GM19463 (cell line): ENCODE measurements around the gene DKK2.

Experiments
- ATAC-seq: cut with Tn5 transposase; IDR thresholded peaks from one replicate; pipeline ENCODE4 v1.9.1; 2021; ENCODE audit warnings: mild to moderate bottlenecking, moderate library complexity; ENCODE audit not compliant: unreplicated experiment

DKK2 gene, protein sequence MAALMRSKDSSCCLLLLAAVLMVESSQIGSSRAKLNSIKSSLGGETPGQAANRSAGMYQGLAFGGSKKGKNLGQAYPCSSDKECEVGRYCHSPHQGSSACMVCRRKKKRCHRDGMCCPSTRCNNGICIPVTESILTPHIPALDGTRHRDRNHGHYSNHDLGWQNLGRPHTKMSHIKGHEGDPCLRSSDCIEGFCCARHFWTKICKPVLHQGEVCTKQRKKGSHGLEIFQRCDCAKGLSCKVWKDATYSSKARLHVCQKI

DNA sequence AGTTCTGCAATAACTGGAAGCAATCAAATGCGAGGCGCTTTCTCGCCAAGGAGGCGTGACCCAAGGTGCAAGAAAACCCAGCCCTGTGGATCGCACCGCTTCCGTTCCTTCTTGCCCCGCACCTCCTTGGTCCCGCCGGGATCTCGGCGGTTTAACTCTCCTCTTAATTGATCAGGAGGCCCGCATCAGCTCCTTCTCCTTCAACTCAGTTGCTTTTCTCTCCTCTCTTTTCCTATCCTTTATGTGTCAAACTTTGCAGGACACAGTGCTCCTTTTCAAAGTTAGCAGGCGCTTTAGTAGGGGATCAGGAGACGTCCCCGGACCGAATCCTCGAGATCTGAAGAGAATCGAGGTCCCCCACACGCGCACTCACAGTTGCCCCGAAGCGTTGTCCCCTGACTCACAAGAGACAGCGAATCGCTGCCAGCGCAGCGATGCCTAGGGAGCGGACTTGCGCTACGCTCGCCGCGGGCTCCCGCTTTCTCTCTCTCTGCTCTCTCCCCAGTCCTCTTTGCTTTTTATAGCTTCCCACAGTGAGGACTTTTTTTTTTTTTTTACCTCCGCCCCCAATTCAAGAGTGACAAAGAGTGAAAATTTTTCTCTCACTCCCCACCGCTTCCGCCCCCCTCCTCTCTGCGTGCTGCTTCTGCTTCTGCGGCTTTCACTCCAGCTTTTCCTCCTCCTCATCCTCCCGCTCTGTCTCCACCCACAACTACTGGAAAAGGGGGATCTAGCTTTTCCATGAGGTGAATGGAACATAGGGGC, at the start of gene DKK2:
Gene DKK2, minus strand, starts transcription at position 495 of the 765 bp plus-strand sequence. CDS start 722 bp downstream, outside the sequence.
- no peak for ATAC-seq

DNA sequence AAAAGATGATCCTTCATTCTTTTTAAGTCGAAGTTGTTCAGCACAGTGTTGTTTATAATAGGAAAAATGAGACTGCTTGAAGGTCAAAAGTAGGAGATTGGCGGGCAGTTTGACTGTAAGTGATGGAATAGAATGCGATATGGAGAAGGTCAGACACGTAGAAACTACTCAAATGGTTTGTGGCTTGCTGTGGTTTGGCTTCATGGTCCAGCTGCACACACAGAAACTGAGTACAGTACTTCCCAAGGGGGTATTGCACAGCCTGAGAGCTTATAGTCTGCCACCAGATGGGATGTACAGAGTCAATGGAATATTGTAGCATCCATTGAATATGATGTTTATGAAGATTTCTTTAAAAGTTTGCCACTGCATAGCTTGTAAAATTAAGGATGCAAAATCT, 41.1 kb upstream of the DKK2 start:
- no peak for ATAC-seq

DNA sequence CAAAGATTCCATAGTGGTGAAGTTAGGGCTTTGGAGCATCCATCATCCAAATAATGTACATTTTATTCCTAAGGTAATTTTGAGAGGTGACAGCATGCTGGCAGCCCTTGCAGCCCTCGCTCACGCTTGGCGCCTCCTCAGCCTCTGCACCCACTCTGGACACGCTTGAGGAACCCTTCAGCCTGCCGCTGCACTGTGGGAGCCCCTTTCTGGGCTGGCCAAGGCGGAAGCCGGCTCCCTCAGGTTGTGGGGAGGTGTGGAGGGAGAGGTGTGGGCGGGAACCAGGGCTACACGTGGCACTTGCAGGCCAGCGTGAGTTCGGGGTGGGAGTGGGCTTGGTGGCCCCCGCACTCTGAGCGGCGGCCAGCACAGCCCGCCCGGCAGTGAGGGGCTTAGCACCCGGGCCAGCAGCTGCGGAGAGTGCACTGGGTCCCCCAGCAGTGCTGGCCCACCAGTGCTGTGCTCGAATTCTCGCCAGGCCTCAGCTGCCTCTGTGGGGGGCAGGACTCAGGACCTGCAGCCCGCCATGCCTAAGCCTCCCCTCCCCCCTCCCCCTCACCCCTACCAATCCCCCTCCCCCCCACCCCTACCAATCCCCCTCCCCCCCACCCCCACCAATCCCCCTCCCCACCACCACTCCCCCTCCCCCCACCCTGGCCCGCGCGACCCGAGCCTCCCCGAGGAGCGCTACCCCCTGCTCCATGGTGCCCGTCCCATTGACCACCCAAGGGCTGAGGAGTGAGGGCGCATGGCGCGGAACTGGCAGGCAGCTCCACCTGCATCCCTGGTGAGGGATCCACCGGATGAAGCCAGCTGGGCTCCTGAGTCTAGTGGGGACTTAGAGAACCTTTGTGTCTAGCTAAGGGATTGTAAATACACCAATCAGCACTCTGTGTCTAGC, 37.0 kb upstream of the DKK2 start:
- ATAC-seq = no peak

DNA sequence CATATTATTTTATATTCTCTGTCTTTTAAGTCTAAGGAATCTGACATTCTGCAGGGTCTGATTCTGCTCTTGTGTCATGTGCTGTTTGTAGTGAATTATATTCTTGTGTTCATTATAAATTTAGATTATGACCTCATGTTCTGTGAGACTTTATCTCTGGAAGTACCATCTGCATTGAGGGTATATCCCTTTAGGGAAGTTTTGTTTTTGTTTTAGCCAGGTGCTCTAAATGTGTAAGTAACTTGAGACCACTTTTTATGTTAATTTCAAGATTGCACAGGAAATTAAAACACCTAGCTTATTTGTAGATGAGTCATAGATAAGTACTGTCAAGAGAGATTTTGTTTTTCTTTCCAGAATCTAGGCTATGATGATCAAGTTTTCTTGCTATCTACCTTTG, 35.0 kb upstream of the DKK2 start:
- ATAC-seq = no peak

DNA sequence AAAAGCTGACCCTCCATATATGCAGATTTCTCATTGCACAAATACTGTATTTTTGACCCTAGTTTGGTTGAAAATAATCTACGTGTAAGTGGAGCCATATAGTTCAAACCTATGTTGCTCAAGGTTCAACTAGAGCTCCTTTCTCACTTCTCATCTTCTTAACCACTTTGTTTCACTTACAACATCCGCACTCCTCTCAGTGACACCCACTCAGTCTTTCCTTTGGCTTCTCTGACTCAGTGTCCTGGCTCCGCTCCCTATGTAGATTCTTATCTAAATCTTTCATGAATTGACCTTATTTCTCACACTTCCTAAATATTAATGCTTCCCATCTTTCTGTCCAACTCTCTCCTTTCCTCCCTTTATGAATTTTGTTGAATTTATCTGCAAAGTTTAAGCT, 32.9 kb upstream of the DKK2 start:
- no peak for ATAC-seq

DNA sequence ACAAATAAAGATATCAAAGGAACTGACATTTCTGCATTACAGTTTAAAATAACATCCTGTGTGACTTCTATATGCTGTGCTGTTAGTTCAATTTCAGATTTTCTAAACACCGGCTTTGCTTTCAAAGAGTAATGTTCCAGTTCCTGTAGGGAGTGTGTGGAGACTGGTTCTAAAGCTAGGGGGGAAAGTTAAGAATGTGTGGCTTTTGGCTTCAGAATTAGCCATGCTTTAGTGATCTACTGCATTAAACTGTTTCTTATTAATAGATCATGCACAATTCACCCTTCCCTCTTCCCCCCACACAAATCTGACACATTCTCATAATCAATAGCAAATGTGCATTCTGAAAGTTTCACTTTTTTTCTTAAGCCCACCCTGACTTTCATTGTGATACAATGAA, 32.0 kb upstream of the DKK2 start:
- ATAC-seq = no peak

DNA sequence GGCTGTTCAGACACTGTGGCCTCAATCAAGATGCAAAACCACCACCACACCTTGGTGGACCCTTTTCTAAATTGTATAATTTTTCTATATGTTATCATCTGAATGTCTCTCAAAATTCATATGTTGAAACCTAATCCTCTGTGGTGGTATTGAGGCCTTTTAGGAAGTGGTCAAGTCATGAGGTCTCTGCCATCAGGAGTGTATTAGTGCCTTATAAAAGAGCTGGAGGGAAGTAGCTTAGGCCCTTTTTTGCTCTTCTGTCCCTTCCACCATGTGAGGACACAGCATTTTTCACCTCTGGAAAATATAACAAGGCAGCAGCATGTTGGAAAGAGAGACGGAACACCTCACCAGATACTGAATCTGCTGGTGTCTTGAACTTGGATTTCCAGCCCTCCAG, 30.5 kb upstream of the DKK2 start:
- ATAC-seq = no peak

DNA sequence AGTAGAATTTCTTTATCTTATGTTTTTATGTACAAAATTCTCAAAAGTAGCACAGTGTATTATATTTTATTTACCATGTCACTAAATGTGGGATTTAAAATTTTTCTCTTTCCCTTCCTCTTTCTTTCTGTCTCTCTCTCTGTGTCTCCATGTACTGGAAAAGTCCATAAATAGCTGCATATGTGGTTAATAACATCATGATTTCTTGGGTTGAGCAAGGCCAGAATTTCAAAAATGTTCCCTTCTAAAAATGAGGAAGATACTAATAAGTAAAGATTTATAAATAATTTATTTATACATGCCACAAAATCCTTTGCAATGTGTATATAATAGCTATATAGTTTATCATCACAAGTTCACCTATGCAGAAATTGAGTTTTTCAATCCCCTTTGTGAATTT, 29.1 kb upstream of the DKK2 start:
- no peak for ATAC-seq

DNA sequence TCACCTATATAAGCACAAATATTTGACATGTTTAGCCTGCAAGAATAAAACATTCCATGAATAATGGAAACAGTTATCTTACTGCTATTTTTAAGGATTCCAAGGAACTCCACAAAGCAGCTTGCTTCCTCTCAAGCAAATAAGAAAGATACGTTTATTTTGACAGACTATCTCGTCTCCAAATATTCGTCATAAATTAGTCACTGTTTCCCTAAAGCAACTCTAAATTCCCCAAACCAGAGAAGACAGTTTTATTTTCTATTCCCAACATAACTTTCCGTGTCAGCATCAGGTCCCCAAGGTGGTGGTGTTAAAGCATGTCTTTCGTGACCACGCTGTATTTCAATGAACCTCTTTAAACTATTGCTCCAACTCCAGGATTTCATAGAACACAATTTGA, 24.3 kb upstream of the DKK2 start:
- ATAC-seq = no peak

DNA sequence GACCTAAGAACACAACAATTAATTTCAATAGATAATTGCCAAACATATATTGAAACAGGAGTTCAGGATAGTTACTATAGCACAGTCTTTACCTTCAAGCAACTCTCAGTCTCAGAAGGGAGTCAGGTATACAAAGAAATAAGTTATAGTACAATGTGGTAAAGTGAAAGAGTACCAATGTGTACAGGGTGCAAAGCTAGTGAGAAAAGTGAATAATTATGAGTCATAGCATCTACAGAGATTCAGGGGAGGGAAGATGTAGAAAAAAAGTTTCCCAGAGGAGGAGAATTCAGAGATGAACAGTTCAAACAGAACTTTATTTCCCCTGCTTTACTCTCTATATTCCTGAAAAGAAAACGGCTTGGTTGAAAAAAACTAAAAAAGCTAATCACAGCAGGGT, 22.7 kb upstream of the DKK2 start:
- no peak for ATAC-seq

DNA sequence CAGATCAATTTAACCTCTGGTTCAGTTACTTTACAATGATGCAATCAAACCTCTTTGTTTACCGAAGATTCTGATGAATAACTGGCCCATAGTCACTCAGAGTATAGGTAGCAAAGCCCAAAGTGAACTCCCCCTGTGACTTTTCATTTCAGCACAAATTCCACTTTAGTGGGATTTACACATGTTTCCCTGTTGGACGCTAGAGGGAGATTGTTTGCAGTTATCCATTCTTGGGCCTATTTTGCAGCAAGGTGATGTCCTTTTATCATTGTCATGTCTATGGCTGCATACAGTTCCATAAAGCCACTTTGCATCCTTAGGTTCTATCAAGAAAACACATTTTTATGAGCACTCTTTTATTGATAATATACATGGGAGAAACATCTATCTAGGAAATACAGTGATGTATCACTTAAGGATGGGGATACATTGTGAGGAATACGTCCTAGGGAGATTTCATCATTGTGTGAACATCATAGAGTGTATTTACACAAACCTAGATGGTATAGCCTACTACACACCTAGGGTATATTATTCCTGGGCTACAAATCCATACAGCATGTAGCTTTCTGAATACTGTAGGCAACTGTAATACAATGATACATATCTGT, 14.5 kb upstream of the DKK2 start:
- ATAC-seq = peak; percentile 61

DNA sequence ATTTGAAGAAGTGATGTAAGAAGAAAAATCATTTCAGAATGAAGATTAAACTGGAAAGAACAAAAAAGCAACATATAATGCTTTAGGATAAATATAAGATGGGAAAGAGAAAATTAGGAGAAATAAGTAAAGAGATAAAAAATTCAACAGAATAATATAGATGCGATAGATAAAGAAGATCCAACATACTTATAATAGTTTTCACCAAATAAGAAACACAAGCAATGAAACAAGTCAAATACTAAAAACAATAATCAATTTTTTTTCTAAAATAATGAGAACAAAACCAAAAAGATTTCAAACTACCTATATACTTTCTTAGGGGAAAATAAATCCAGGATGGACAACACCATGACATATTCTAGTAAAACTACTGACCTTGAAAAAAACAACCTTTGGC, 10.1 kb upstream of the DKK2 start:
- ATAC-seq = no peak

DNA sequence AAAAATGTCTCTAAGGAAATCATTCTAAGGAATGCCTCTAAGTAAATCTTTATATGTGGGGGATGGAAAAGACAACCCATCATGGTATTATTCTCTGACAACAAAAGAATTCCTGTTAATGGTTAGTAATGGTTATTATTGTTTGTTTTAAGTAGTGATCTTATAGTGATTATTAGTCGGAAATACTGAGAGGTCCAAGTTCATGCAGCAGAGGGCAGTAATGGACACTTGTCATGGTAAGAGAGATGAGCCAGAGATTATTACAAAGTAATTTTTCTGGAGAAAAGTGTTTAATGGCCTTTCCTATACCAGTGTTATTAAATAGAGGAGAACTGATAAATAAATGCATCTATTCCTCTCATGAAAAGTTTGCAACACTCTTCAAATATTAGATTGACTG, 8.1 kb upstream of the DKK2 start:
- no peak for ATAC-seq

DNA sequence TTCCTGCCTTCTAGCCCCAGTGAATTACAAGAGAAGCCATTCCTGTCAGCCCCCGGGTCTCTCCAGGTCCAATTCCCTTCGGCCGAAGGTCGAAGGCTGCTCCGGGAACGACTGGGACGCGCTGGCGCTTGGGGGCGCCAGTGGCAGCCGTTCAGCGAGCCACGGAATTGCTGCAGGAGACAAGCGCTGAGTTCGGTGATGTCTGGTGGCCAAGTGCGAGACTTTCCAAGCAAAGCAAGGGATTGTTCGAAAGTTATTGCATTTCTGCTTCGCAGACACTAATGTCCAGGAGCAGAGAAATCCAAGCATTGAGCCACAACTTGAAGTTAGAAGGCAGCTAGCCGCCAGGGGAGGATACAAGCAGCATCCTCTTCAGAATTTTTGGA, 1.1 kb upstream of the DKK2 start:
- ATAC-seq = no peak

DNA sequence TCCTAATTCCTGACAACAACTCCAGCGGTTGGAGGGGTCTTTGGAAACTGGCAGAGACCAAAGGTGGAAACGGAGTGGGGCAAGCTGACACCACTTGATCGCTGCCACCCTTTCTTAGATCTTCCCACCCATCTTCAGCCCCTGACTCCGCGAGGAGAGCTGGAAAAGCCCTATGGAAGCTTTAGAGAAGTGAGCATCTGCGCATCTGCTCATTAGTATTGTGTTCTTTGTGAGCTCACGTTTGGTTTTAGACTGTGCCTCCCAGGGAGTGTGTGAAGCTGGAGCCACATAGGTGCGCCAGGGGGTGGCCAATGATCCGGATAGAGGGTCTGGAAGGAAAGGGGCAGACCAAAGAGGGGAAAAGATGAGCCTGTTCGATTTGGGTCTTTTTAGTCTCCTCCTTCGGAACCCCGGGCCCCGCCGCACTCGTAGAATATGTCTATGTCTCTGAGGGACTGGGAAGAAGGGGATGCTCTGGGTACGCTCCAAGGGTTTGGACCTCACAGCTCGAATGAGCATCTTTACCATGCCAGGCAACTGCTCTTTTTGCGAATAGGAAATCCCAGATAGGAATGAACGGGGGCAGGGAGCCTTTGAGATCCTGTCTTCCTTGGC, 578 bp upstream of the DKK2 start:
- ATAC-seq = no peak

DNA sequence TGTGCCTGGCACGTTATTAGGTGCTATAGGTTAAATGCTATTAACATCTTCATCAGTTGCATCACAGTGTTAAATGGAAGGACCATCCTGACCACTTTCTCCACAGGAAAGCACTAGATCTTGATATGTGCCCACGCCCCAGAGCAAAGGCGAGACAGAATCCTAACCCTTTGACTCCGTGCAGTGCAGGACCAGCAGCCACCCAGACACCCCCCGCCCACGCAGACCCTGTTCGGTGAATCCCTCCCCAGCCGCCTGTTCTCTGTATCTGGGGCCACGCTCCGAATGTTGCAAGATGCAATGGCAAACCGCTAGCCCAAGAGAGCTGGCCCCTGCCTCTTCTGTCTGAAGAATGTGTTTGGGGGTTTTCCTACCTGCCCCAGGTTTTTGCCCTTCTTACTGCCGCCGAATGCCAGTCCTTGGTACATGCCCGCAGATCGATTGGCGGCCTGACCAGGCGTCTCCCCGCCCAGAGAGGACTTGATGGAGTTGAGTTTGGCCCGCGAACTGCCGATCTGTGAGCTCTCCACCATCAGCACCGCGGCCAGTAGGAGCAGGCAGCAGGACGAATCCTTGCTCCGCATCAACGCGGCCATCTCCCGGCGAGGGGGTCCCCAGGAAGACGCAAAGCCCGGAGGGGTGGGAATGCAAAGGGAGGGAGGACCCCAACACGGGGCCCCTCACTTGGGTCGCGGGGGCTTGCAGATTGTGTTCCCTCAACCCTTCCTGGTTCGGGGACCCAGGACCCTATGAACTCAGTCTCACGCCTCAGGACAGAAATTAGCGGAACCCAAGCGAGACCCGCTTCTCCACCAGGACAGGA, 906 bp downstream of the DKK2 start:
- ATAC-seq = no peak

DNA sequence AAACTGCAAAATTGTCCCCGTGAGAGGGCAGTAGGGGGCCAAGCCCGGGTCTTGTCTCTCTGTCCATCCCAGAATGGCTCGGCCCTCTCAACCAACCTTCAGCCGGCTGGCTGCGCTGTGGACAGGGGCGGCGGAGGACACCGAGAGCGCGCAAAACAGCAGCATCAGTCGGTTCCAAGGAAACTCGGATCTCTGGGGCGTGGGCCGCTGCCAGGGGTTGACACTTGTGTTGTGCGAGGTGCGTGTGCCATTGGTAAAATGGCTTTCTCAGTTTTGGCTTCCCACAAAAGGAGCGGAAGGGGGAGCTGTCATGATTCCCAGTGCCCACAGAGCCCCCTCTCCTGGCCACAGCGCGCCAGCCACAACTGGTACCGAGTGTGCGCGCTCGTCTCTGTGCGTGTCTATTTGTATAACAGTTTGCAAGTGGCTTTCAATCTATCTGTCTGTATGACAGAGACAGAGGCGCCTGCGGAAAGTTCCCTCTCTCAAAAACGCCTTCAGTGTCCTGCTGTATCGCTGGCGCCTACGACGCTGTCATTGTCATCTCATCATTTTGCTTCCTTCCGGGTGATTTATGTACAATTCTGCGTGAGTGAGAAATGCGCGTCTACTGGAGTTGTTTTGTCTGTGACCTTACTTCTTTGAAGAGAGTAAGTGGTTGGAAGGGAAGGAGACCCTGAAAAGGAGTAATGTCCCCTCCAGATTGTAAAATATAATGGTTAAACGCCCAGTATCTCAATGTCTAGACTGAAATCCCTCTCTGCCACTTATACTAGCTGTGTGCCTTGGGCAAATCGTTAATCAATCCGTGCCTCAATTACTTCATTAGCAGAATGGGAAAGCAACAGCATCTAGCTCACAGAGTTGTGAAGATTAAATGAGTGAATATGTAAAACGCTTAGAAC, 1.8 kb downstream of the DKK2 start:
- ATAC-seq = no peak

DNA sequence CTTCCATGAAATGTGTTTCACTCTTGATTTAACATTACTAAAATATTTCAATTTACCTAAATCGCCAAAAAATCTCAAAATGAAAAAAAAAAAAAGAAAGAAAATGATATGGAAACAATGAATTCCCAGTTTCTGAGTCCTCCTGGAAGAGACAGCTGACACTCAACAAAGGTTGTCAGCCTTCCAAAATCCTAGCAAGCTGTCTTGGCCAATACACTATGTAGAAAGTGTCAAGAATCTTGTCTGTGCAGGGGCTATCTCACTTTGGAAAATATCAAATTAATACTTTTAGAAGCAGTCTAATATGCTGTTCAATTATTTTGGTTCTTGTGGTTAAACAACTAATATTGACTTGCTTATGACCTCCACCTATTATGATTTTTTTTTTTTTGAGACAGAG, 8.7 kb downstream of the DKK2 start:
- no peak for ATAC-seq

DNA sequence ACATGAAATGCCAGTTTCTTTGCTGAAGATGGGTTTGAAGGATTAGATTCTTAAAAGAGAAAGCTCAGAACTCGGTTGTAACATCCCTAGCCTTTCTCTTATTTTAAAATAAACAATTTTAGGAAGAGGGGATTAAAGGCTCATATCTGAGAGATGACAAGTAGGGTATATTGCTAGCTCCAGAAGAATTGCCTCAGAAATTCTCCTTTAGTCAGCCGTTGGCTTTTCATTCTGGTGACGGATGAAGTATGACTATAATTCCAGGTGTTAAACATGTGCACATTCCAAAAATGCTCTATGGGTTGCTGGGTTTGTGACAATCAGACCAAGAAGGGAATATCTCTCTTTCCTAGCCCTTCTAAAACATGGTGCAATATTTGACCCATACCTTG, 17.8 kb downstream of the DKK2 start:
- no peak for ATAC-seq
